ENCODE results near the gene MALAT1.

Gene MALAT1

DNA sequence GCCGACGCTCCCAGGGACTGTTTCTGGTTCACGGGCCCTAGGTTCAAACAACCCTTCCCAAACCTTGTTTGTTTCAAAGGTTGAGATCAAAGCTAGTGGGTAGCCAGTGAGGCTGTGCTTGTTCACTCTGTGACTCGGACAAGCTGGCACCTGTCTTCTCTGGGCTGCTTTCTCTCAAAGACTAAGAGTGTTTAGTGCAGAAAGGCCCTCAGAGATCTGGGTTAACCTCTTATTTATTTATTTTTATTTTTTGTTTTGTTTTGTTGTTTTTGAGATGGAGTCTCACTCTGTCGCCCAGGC lies 13.0 kb upstream of the MALAT1 start:
- Histone ChIP-seq H3K9me2 (replicated peaks; ENCODE audit: insufficient read depth, low read length) (no peaks in the 10 kb centered on the region), H3K79me2 (ENCODE audit: insufficient read depth, low read length) (no peaks in the 10 kb centered on the region), H3K9ac (ENCODE audit: low read length) (no peak overlapping the region), H2AFZ (ENCODE audit: low read depth, low read length, severe bottlenecking) (no peak overlapping the region), H3K4me2 (ENCODE audit: low read depth, low read length, poor library complexity, severe bottlenecking) (no peak overlapping the region), H3K27me3 (ENCODE audit: low read length) (no peaks in the 10 kb centered on the region), H3K9me3 (ENCODE audit: insufficient read depth, low read length) (no peaks in the 10 kb centered on the region), H3K36me3 (ENCODE audit: low read length) (no peaks in the 10 kb centered on the region), H3K4me3 (ENCODE audit: insufficient read depth, low read length, poor library complexity, severe bottlenecking) (no peak overlapping the region), H3F3A (ENCODE audit: insufficient read depth) (no peaks in the 10 kb centered on the region), H3K27ac (ENCODE audit: low read depth, low read length) (no peak overlapping the region), H4K20me1 (ENCODE audit: low read depth, low read length) (no peaks in the 10 kb centered on the region)
- TF ChIP-seq EZH2phosphoT487 (conservative IDR thresholded peaks at IDR 0.05; ENCODE audit: low read length) (no peak), CTCF (IDR thresholded peaks at IDR 0.05; ENCODE audit: insufficient read depth, low read length, poor library complexity, severe bottlenecking) (no peak)

DNA sequence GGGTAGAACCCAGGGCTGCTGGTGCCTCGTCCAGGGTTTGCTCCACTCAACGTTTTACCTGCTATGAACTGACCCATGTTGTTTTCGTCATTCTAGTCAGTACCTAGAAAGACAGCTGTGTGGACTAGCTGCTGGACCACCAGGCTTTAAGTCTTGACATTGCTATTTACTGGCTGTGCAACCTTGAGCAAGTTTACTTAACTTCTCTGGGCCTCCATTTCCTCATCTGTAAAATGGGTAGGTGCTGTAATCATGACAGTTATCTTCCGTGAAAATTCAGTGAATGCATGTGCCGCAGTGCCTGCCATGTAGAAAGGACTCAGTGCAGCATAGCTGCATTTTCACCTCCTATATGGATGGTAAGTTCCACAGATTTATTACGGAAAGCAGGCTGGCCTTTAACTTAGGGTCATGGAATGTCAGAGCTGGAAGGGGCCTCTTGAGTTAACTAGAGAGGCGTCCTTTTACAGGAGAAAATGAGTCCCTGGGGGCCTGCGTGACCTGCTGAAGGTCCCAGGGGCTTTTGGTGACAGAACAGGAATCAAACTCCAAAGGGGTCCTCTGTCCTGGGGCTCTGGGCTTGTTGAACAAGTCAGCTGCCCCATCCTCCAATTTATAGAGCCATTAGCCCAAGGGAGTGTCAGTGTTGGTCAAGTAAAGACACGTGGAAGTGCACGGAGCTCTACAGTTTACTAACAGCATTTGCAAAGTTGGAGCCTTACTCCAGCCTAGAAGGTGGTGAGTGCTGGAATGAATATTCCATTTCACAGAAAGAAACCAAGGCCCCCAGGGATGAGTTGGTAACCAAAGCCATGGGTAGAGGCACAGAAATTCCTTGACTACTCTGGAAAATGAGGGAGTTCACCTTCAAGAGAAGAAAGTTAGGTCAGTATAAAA lies 12.0 kb upstream of the MALAT1 start:
- no peaks in the 10 kb centered on the region for H3K9me3 ChIP-seq (ENCODE audit: insufficient read depth, low read length)
- H3K9ac ChIP-seq (ENCODE audit: low read length), result no peak overlapping the region
- H3K36me3 ChIP-seq (ENCODE audit: low read length), result no peaks in the 10 kb centered on the region
- no peaks in the 10 kb centered on the region for H3F3A ChIP-seq (ENCODE audit: insufficient read depth)
- no peaks in the 10 kb centered on the region for H3K9me2 ChIP-seq (replicated peaks; ENCODE audit: insufficient read depth, low read length)
- H3K27ac ChIP-seq (ENCODE audit: low read depth, low read length), result no peak overlapping the region
- no peaks in the 10 kb centered on the region for H3K79me2 ChIP-seq (ENCODE audit: insufficient read depth, low read length)
- TF ChIP-seq EZH2phosphoT487 (conservative IDR thresholded peaks at IDR 0.05; ENCODE audit: low read length) (no peak), CTCF (IDR thresholded peaks at IDR 0.05; ENCODE audit: insufficient read depth, low read length, poor library complexity, severe bottlenecking) (no peak)
- H3K4me2 ChIP-seq (ENCODE audit: low read depth, low read length, poor library complexity, severe bottlenecking), result no peak overlapping the region
- H3K27me3 ChIP-seq (ENCODE audit: low read length), result no peaks in the 10 kb centered on the region
- peak overlapping the region; percentile 18 for H2AFZ ChIP-seq (ENCODE audit: low read depth, low read length, severe bottlenecking)
- H4K20me1 ChIP-seq (ENCODE audit: low read depth, low read length), result no peaks in the 10 kb centered on the region
- H3K4me3 ChIP-seq (ENCODE audit: insufficient read depth, low read length, poor library complexity, severe bottlenecking), result no peak overlapping the region

GRCh38 chr11:65487467-65488272 lies 11.2 kb upstream of the MALAT1 start:
- Histone ChIP-seq H3K9me2 (replicated peaks; ENCODE audit: insufficient read depth, low read length) (no peaks in the 10 kb centered on the region), H3K4me2 (ENCODE audit: low read depth, low read length, poor library complexity, severe bottlenecking) (no peak overlapping the region), H3K27ac (ENCODE audit: low read depth, low read length) (no peak overlapping the region), H2AFZ (ENCODE audit: low read depth, low read length, severe bottlenecking) (peak overlapping the region; percentile 18), H3K27me3 (ENCODE audit: low read length) (no peaks in the 10 kb centered on the region), H3K9me3 (ENCODE audit: insufficient read depth, low read length) (no peaks in the 10 kb centered on the region), H3K4me3 (ENCODE audit: insufficient read depth, low read length, poor library complexity, severe bottlenecking) (no peak overlapping the region), H3F3A (ENCODE audit: insufficient read depth) (no peaks in the 10 kb centered on the region), H3K9ac (ENCODE audit: low read length) (no peak overlapping the region), H3K79me2 (ENCODE audit: insufficient read depth, low read length) (no peaks in the 10 kb centered on the region), H3K36me3 (ENCODE audit: low read length) (no peaks in the 10 kb centered on the region), H4K20me1 (ENCODE audit: low read depth, low read length) (no peaks in the 10 kb centered on the region)
- TF ChIP-seq CTCF (IDR thresholded peaks at IDR 0.05; ENCODE audit: insufficient read depth, low read length, poor library complexity, severe bottlenecking) (no peak), EZH2phosphoT487 (conservative IDR thresholded peaks at IDR 0.05; ENCODE audit: low read length) (no peak)

Data from SU-DHL-6 (cell line).